Kidney (tissue), 14 donors: ENCODE measurements around the gene PID1. TPM values are rescaled to one million over a fixed set of nuclear protein-coding genes. Genes with fewer than 3 reads are reported as not detected.

Experiments used
- DNase-seq, 5 donors: peaks; one replicate each; pipeline ENCODE4 v3.0.0-alpha.2; 2013 to 2020
- FAIRE-seq: peaks from 2 replicates; lab custom pipeline; 2012; peaks lifted over from hg19 to GRCh38; lab: Jason Lieb, UNC
- H3K27ac ChIP-seq, 2 donors: one replicate each; pipeline ENCODE4 v1.7.0; 2013; ENCODE audit warnings: low read depth in 2 of 2, low read length in 2 of 2, inconsistent platforms in 1 of 2
- H3K27me3 ChIP-seq: one replicate; pipeline ENCODE4 v1.7.1; 2013; ENCODE audit warnings: low read length, inconsistent platforms; ENCODE audit not compliant: control insufficient read depth, insufficient read depth
- H3K36me3 ChIP-seq, 3 donors: one replicate each; pipeline versions ENCODE4 v1.7.0 to v1.7.1; 2013; ENCODE audit warnings: low read length in 3 of 3, control low read depth in 1 of 3, inconsistent platforms in 1 of 3; ENCODE audit not compliant: insufficient read depth in 3 of 3, control insufficient read depth in 2 of 3
- H3K4me1 ChIP-seq, 3 donors: one replicate each; pipeline versions ENCODE4 v1.7.0 to v1.7.1; 2013; ENCODE audit warnings: low read length in 3 of 3, inconsistent platforms in 1 of 3, low read depth in 1 of 3; ENCODE audit not compliant: control insufficient read depth in 2 of 3, insufficient read depth in 2 of 3
- H3K4me3 ChIP-seq, 3 donors: one replicate each; pipeline versions ENCODE4 v1.7.0 to v1.8.1; 2013; ENCODE audit warnings: low read length in 3 of 3, control low read depth in 1 of 3, inconsistent platforms in 1 of 3
- H3K9ac ChIP-seq, 3 donors: one replicate each; pipeline versions ENCODE4 v1.7.0 to v1.7.1; 2013; ENCODE audit warnings: low read length in 3 of 3, control low read depth in 1 of 3, inconsistent platforms in 1 of 3
- H3K9me3 ChIP-seq, 3 donors: one replicate each; pipeline versions ENCODE4 v1.7.0 to v1.7.1; 2013; ENCODE audit warnings: low read length in 3 of 3, control low read depth in 1 of 3, inconsistent platforms in 1 of 3; ENCODE audit not compliant: control insufficient read depth in 2 of 3, insufficient read depth in 1 of 3
- CTCF ChIP-seq: IDR thresholded peaks from 3 replicates; pipeline ENCODE4 v1.5.1; 2012; ENCODE audit warnings: mild to moderate bottlenecking, moderate library complexity, borderline replicate concordance; ENCODE audit not compliant: insufficient read depth; ENCODE audit errors: extremely low read depth
- intact Hi-C: fragments of 100-400 bp; cut with DNase I; formaldehyde crosslinking; loops from one replicate; pipeline ENCODE4 v1.11.1; 2022
- polyA plus RNA-seq: library from polyadenylated mRNA; stranded (reverse); fragments of 350-450 nt; fragmentation: Illumina TruSeq; extraction: RNeasy Lipid Tissue Mini Kit (QIAGEN cat#74804); gene quantifications from one replicate; pipeline ENCODE4 v1.2.3, GENCODE V29; 2014; ENCODE audit warnings: low read depth, low replicate concordance; ENCODE audit not compliant: insufficient read depth
- total RNA-seq: library from RNA; stranded (reverse); fragmentation: NEBNext Ultra II Directional; extraction: Animal tissue kit (Norgen Biotek cat#: 25700); gene quantifications from one replicate; pipeline ENCODE4 v1.2.1, GENCODE V29; 2021
- donor health status: control.
- donor health status: control.
- donor health status: control.
- donor health status: control.
- donor health status: control.
- donor health status: DM: yes; HTN: yes; CAD: no.
- donor health status: Normal renal cell carcinoma (clear cell type).

Gene PID1
- total and polyA plus RNA-seq, 2 donors from 2014 or later: 2.1 to 9.4 TPM

- FAIRE-seq (no peak), DNase-seq (peak in 1 of 5 donors; percentile 3)
- Histone ChIP-seq H3K36me3 (no peaks in the 10 kb centered on the region), H3K9me3 (no peaks in the 10 kb centered on the region), H3K9ac (no peak overlapping the region), H3K27ac (no peak overlapping the region), H3K4me3 (no peak overlapping the region), H3K27me3 (no peaks in the 10 kb centered on the region), H3K4me1 (no peaks in the 10 kb centered on the region)
- intact Hi-C loops: no loop called here
- no peak for TF ChIP-seq CTCF
These were observed 141.2 kb downstream of the PID1 start for GRCh38 chr2:229129738-229130371.

DNA sequence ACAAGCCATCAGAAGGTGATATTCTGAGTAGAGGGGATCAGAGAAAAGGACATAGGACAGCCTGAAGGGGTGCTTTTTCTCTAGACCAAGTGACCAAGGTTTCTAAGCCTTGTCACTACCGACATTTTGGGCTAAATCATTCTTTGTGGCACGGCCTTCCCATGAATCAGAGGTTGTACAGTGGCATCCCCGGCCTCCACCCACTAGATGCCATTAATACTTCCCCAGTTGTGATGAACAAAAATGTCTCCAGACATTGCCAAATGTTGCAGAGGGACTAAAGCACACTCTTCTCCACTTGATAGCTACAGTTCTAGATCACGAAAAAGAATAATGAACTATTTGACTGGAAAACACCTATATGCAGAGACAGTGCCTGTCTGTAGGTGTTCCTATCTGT, 143.6 kb downstream of the PID1 start:
- Histone ChIP-seq H3K9ac (no peak overlapping the region), H3K27ac (no peak overlapping the region), H3K9me3 (no peaks in the 10 kb centered on the region), H3K36me3 (no peaks in the 10 kb centered on the region), H3K27me3 (no peaks in the 10 kb centered on the region), H3K4me1 (no peaks in the 10 kb centered on the region), H3K4me3 (no peak overlapping the region)
- DNase-seq (no peak), FAIRE-seq (no peak)
- intact Hi-C loops: no loop called here
- TF ChIP-seq CTCF: no peak

DNA sequence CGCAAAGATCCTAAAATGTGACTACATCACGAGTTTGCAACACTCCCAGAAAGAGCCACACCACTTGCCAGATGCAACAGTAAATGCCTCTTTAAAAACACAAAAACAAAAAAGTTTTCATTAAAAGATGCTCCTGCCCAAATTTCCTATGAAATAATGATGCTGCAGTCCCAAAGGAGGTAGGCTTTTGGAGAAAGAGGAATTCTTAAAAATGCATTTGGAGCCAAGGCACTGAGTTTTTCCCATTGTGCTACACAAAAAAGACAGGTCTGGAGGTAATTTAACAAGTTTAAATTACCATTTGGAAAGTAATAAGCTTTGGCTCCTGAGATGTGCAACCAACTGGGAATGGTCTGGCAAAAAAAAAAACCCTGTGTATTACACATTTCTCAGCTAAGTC, 145.0 kb downstream of the PID1 start:
- DNase-seq: no peak

More for the DNA sequence above, 145.0 kb downstream of the PID1 start:
- no peak overlapping the region for H3K27ac ChIP-seq
- no peak for FAIRE-seq
- no peaks in the 10 kb centered on the region for H3K36me3 ChIP-seq
- H3K27me3 ChIP-seq: no peaks in the 10 kb centered on the region
- H3K4me3 ChIP-seq: no peak overlapping the region
- TF ChIP-seq CTCF: no peak
- H3K9ac ChIP-seq: no peak overlapping the region
- no peaks in the 10 kb centered on the region for H3K4me1 ChIP-seq
- intact Hi-C loops: no loop called here
- H3K9me3 ChIP-seq: no peaks in the 10 kb centered on the region
